ENCODE measurements around the gene IFNA4. TPM values are rescaled to one million over a fixed set of nuclear protein-coding genes. Genes with fewer than 3 reads are reported as not detected.
"Not testable (repeated sequence)": the region's sequence is repeated elsewhere in the genome, so short reads cannot be mapped to it uniquely, and the experiment has no call there.

IFNA4 gene
- total and polyA plus RNA-seq, 2 donors (not counting 1 experiment from before 2014, with no cell fraction given), result not detected

- no peak overlapping the region for H3K27ac ChIP-seq (ENCODE audit: low read length in 2 of 2)
- no peak overlapping the region for H3K4me3 ChIP-seq (ENCODE audit: control extremely low read depth in 1 of 5, extremely low read depth in 1 of 5, insufficient read depth in 1 of 5, low read depth in 2 of 5, low read length in 4 of 5)
- no peaks in the 10 kb centered on the region for H3K4me1 Mint-ChIP-seq
- no peaks in the 10 kb centered on the region for H3K9me3 Mint-ChIP-seq (ENCODE audit: insufficient read depth)
- CTCF ChIA-PET, result no interaction called here
- H3K27me3 Mint-ChIP-seq, result peaks cover 12% of the 10 kb centered on the region
- H3K27ac Mint-ChIP-seq, result no peak overlapping the region
- H3K4me3 Mint-ChIP-seq, result no peak overlapping the region
- no peaks in the 10 kb centered on the region for H3K36me3 ChIP-seq (replicated peaks in 1 of 2; ENCODE audit: control extremely low read depth in 1 of 2, control insufficient read depth in 1 of 2, extremely low read depth in 1 of 2, insufficient read depth in 2 of 2, low read length in 1 of 2)
- H4K20me1 ChIP-seq (ENCODE audit: control insufficient read depth, insufficient read depth, low read length, poor library complexity, severe bottlenecking), result no peaks in the 10 kb centered on the region
- POLR2A ChIA-PET, result no interaction called here
- DNase-seq, result no peak
- no peak overlapping the region for H2AFZ ChIP-seq (ENCODE audit: insufficient read depth, low read depth, low read length, poor library complexity, severe bottlenecking)
- H3K4me2 ChIP-seq (replicated peaks; ENCODE audit: low read depth, low read length, poor library complexity, severe bottlenecking), result no peak overlapping the region
- H3K4me1 ChIP-seq (ENCODE audit: control insufficient read depth in 2 of 2, insufficient read depth in 2 of 2, low read length in 2 of 2), result no peaks in the 10 kb centered on the region
- no peak overlapping the region for H3K9ac ChIP-seq (ENCODE audit: low read length)
- H3K79me2 ChIP-seq (ENCODE audit: control insufficient read depth, insufficient read depth, low read length), result no peaks in the 10 kb centered on the region
- H3K27me3 ChIP-seq (replicated peaks in 1 of 4; ENCODE audit: control extremely low read depth in 1 of 4, control insufficient read depth in 3 of 4, insufficient read depth in 4 of 4, low read length in 3 of 4), result no peaks in the 10 kb centered on the region
- intact Hi-C loops (cut with micrococcal nuclease), result no loop called here
- WGBS (ENCODE audit: insufficient coverage), result no CpG with 5 or more reads among the region's 3 CpGs
- no peaks in the 10 kb centered on the region for H3K9me3 ChIP-seq (ENCODE audit: control extremely low read depth in 1 of 3, control insufficient read depth in 2 of 3, insufficient read depth in 1 of 3, low read length in 2 of 3)
- TF ChIP-seq EZH2 (IDR thresholded peaks at IDR 0.05; ENCODE audit: borderline replicate concordance, insufficient read depth, low read depth, low read length, poor library complexity, severe bottlenecking) (no peak), CTCF (IDR thresholded peaks at IDR 0.05) (no peak)
- no peak for ATAC-seq (ENCODE audit: low read depth)
Observed at GRCh38 chr9:21172156-21172555, 15.2 kb downstream of the IFNA4 start.

GRCh38 chr9:21171351-21171750 is 16.0 kb downstream of the IFNA4 start:
- Histone ChIP-seq H3K4me1 (ENCODE audit: control insufficient read depth in 2 of 2, insufficient read depth in 2 of 2, low read length in 2 of 2) (no peaks in the 10 kb centered on the region), H3K9ac (ENCODE audit: low read length) (no peak overlapping the region), H3K4me2 (replicated peaks; ENCODE audit: low read depth, low read length, poor library complexity, severe bottlenecking) (no peak overlapping the region), H2AFZ (ENCODE audit: insufficient read depth, low read depth, low read length, poor library complexity, severe bottlenecking) (no peak overlapping the region), H3K9me3 (ENCODE audit: control extremely low read depth in 1 of 3, control insufficient read depth in 2 of 3, insufficient read depth in 1 of 3, low read length in 2 of 3) (no peaks in the 10 kb centered on the region), H3K79me2 (ENCODE audit: control insufficient read depth, insufficient read depth, low read length) (no peaks in the 10 kb centered on the region), H3K27me3 (replicated peaks in 1 of 4; ENCODE audit: control extremely low read depth in 1 of 4, control insufficient read depth in 3 of 4, insufficient read depth in 4 of 4, low read length in 3 of 4) (no peaks in the 10 kb centered on the region), H3K4me3 (ENCODE audit: control extremely low read depth in 1 of 5, extremely low read depth in 1 of 5, insufficient read depth in 1 of 5, low read depth in 2 of 5, low read length in 4 of 5) (no peak overlapping the region), H3K27ac (ENCODE audit: low read length in 2 of 2) (no peak overlapping the region), H4K20me1 (ENCODE audit: control insufficient read depth, insufficient read depth, low read length, poor library complexity, severe bottlenecking) (no peaks in the 10 kb centered on the region), H3K36me3 (replicated peaks in 1 of 2; ENCODE audit: control extremely low read depth in 1 of 2, control insufficient read depth in 1 of 2, extremely low read depth in 1 of 2, insufficient read depth in 2 of 2, low read length in 1 of 2) (no peaks in the 10 kb centered on the region)
- TF ChIP-seq EZH2 (IDR thresholded peaks at IDR 0.05; ENCODE audit: borderline replicate concordance, insufficient read depth, low read depth, low read length, poor library complexity, severe bottlenecking) (no peak), CTCF (IDR thresholded peaks at IDR 0.05) (no peak)
- WGBS (ENCODE audit: insufficient coverage), result no CpG with 5 or more reads among the region's 1 CpG
- intact Hi-C loops (cut with micrococcal nuclease), result no loop called here
- Mint-ChIP-seq H3K4me3 (no peak overlapping the region), H3K9me3 (ENCODE audit: insufficient read depth) (no peaks in the 10 kb centered on the region), H3K4me1 (no peaks in the 10 kb centered on the region), H3K27ac (no peak overlapping the region), H3K27me3 (peaks cover 9% of the 10 kb centered on the region)
- CTCF ChIA-PET, result no interaction called here
- ATAC-seq (ENCODE audit: low read depth), result no peak
- no peak for DNase-seq
- POLR2A ChIA-PET, result no interaction called here

- H3K4me3 ChIP-seq (ENCODE audit: control extremely low read depth in 1 of 5, extremely low read depth in 1 of 5, insufficient read depth in 1 of 5, low read depth in 2 of 5, low read length in 4 of 5); H3K9ac ChIP-seq (ENCODE audit: low read length); H3K27ac ChIP-seq (ENCODE audit: low read length in 2 of 2); H3K4me1 Mint-ChIP-seq; POLR2A ChIA-PET; H4K20me1 ChIP-seq (ENCODE audit: control insufficient read depth, insufficient read depth, low read length, poor library complexity, severe bottlenecking); intact Hi-C loops (cut with micrococcal nuclease); H2AFZ ChIP-seq (ENCODE audit: insufficient read depth, low read depth, low read length, poor library complexity, severe bottlenecking); ATAC-seq (ENCODE audit: low read depth); H3K79me2 ChIP-seq (ENCODE audit: control insufficient read depth, insufficient read depth, low read length); H3K4me1 ChIP-seq (ENCODE audit: control insufficient read depth in 2 of 2, insufficient read depth in 2 of 2, low read length in 2 of 2); H3K9me3 Mint-ChIP-seq (ENCODE audit: insufficient read depth); H3K27ac Mint-ChIP-seq; H3K9me3 ChIP-seq (ENCODE audit: control extremely low read depth in 1 of 3, control insufficient read depth in 2 of 3, insufficient read depth in 1 of 3, low read length in 2 of 3); DNase-seq; H3K4me2 ChIP-seq (replicated peaks; ENCODE audit: low read depth, low read length, poor library complexity, severe bottlenecking); H3K36me3 ChIP-seq (replicated peaks in 1 of 2; ENCODE audit: control extremely low read depth in 1 of 2, control insufficient read depth in 1 of 2, extremely low read depth in 1 of 2, insufficient read depth in 2 of 2, low read length in 1 of 2); H3K27me3 ChIP-seq (replicated peaks in 1 of 4; ENCODE audit: control extremely low read depth in 1 of 4, control insufficient read depth in 3 of 4, insufficient read depth in 4 of 4, low read length in 3 of 4); H3K4me3 Mint-ChIP-seq: not testable (repeated sequence)
- WGBS (ENCODE audit: insufficient coverage), result 80% methylated on average over 1 of the region's 2 CpGs
- CTCF ChIA-PET, result interaction anchor here (0.6 kb wide), 1 partner anchor 743 kb away, joined by 3 read pairs; no protein-coding TSS in a partner anchor
- H3K27me3 Mint-ChIP-seq, result peaks cover 13% of the 10 kb centered on the region
Observed at GRCh38 chr9:21166560-21166959, 20.8 kb downstream of the IFNA4 start, which contains the start of gene IFNA21. Gene IFNA21, minus strand, starts transcription at chr9:21166660. Its CDS starts 48 bp downstream, at chr9:21166612.
